ENCODE measurements around the gene DYNLRB1. TPM values are rescaled to one million over a fixed set of nuclear protein-coding genes. Genes with fewer than 3 reads are reported as not detected.
A peak's percentile ranks its signal among the peaks of the same experiment; 100 is the strongest.

The DYNLRB1 gene
- total and polyA plus RNA-seq, 12 donors, result 145 to 586 (median 224) TPM

DNA sequence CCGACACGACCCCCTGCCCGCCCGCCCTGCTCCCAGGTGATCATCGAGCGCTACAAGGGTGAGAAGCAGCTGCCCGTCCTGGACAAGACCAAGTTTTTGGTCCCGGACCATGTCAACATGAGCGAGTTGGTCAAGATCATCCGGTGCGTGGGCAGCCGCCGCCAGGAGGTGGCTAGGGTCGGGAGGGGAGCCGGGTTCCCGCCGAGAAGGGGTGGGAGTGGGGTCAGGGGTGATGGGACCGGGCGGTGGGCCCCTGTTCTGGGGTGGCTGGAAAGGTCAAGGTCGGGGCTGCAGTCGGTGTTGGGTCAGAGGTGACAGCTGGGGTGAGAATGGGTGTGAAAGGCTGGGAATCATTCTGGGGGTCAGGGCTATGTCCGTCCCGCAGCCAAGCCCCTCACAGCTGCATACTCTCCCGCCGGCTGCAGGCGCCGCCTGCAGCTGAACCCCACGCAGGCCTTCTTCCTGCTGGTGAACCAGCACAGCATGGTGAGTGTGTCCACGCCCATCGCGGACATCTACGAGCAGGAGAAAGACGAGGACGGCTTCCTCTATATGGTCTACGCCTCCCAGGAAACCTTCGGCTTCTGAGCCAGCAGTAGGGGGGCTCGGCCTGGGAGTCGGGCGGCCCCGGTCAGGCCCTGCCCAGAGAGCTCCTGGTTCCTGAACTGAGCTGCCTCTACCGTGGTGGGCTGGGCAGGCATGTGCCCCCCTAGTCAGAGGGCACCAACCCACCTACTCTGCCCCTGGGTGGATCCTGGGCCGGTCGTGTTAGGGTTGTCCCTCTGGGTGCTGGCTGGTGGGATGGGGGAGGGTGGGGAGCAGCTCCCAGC lies 43.3 kb downstream of the DYNLRB1 start:
- H3K4me1 ChIP-seq (replicated peaks in 1 of 2), result peaks cover 5 to 7% of the 10 kb centered on the region in 2 donors
- TF ChIP-seq, protein P1, sequence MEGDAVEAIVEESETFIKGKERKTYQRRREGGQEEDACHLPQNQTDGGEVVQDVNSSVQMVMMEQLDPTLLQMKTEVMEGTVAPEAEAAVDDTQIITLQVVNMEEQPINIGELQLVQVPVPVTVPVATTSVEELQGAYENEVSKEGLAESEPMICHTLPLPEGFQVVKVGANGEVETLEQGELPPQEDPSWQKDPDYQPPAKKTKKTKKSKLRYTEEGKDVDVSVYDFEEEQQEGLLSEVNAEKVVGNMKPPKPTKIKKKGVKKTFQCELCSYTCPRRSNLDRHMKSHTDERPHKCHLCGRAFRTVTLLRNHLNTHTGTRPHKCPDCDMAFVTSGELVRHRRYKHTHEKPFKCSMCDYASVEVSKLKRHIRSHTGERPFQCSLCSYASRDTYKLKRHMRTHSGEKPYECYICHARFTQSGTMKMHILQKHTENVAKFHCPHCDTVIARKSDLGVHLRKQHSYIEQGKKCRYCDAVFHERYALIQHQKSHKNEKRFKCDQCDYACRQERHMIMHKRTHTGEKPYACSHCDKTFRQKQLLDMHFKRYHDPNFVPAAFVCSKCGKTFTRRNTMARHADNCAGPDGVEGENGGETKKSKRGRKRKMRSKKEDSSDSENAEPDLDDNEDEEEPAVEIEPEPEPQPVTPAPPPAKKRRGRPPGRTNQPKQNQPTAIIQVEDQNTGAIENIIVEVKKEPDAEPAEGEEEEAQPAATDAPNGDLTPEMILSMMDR (IDR thresholded peaks at IDR 0.05), result no peak
- TF ChIP-seq POLR2A (IDR thresholded peaks at IDR 0.05), result no peak
- H3K27me3 ChIP-seq, result no peaks in the 10 kb centered on the region
- intact Hi-C loops (cut with DNase I), result no loop called here
- 44 to 59% (median 57%) methylated on average over 20 to 43 of the region's 43 CpGs for WGBS, 4 donors
- H3K27ac ChIP-seq, result peak overlapping the region in 4 of 5 donors; percentile 80 to 92 (median 88)
- H3K9me3 ChIP-seq (replicated peaks in 1 of 3), result no peaks in the 10 kb centered on the region
- H3K4me3 ChIP-seq, result peak overlapping the region in 2 of 4 donors; percentile 61 to 67
- DNase-seq, result peak in 6 of 7 donors; percentile 24 to 70 (median 42)
- H3K36me3 ChIP-seq (replicated peaks in 1 of 2), result no peaks in the 10 kb centered on the region

DNA sequence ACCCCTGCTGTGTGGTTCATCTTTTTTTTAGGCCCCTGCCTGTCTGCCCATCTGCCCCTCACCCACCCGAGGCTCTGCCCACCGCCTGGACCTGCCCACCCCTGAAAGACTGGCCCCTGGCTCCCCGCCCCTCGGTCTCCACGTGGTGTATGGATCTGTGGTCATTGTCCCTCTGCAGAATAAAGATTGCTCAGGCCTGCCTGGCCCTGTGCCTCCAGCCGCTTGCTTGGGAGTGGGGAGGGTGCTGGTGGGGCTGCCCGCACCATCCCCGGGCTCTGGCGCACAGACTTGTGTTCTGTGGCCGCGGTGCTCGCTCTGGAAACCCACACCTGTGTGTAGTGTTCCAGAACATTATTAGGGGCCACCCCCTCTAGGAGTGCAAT lies 43.9 kb downstream of the DYNLRB1 start:
- DNase-seq, result no peak
- no peak for TF ChIP-seq POLR2A (IDR thresholded peaks at IDR 0.05)
- TF ChIP-seq, protein P1 (IDR thresholded peaks at IDR 0.05), result no peak
- Histone ChIP-seq H3K27ac (peak overlapping the region in 1 of 5 donors; percentile 90), H3K4me3 (no peak overlapping the region), H3K27me3 (no peaks in the 10 kb centered on the region), H3K36me3 (replicated peaks in 1 of 2) (no peaks in the 10 kb centered on the region), H3K4me1 (replicated peaks in 1 of 2) (peaks cover 5 to 7% of the 10 kb centered on the region in 2 donors), H3K9me3 (replicated peaks in 1 of 3) (no peaks in the 10 kb centered on the region)
- intact Hi-C loops (cut with DNase I), result no loop called here
- WGBS, 4 donors, result 84 to 100% (median 93%) methylated on average over 1 to 12 of the region's 12 CpGs

DNA sequence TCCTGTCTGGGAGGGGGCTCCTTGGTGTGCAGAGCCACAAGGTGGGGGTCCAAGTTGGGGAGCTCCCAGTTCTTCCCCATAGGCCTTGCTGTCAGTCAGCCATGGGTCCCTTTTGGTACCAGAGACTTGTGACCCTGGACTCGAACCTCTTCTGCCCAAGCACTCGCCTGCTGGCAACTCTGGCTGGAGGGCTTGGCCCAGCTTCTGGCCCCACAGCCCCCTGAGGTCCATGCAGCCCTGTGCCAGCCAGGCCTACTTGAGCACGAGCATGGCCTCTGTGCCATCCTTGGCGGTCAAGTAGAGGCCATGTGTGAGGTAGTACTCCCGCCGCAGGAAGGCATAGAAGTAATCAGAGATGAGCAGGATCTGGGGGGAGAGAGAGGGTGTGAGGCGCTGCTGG lies 44.4 kb downstream of the DYNLRB1 start:
- Histone ChIP-seq H3K27me3 (no peaks in the 10 kb centered on the region), H3K36me3 (replicated peaks in 1 of 2) (no peaks in the 10 kb centered on the region), H3K4me3 (no peak overlapping the region), H3K9me3 (replicated peaks in 1 of 3) (no peaks in the 10 kb centered on the region), H3K4me1 (replicated peaks in 1 of 2) (peaks cover 5 to 7% of the 10 kb centered on the region in 2 donors), H3K27ac (no peak overlapping the region)
- 96 to 98% (median 98%) methylated on average over 7 of the region's 7 CpGs; no CpG with 5 or more reads in 1 of the 4 donors for WGBS, 4 donors
- intact Hi-C loops (cut with DNase I), result no loop called here
- TF ChIP-seq, protein P1 (IDR thresholded peaks at IDR 0.05), result no peak
- no peak for TF ChIP-seq POLR2A (IDR thresholded peaks at IDR 0.05)
- DNase-seq, result no peak

GRCh38 chr20:34561661-34562060 lies 45.4 kb downstream of the DYNLRB1 start:
- Histone ChIP-seq H3K27ac (no peak overlapping the region), H3K9me3 (replicated peaks in 1 of 3) (no peaks in the 10 kb centered on the region), H3K27me3 (no peaks in the 10 kb centered on the region), H3K4me1 (replicated peaks in 1 of 2) (peaks cover 5 to 7% of the 10 kb centered on the region in 2 donors), H3K36me3 (replicated peaks in 1 of 2) (no peaks in the 10 kb centered on the region), H3K4me3 (no peak overlapping the region)
- WGBS, 4 donors, result 84 to 91% (median 88%) methylated on average over 9 to 10 of the region's 10 CpGs
- TF ChIP-seq, protein P1 (IDR thresholded peaks at IDR 0.05), result no peak
- no peak for TF ChIP-seq POLR2A (IDR thresholded peaks at IDR 0.05)
- intact Hi-C loops (cut with DNase I), result no loop called here
- DNase-seq, result no peak
